Left forelimb (tissue), 1 donor: Measurements from ENCODE around the gene SGTA.

Experiments
- DNase-seq: peaks from one replicate; pipeline ENCODE4 v3.0.0-alpha.2; 2018; ENCODE audit warnings: low spot score

Gene SGTA

GRCh38 chr19:2770055-2771013, 12.7 kb downstream of the SGTA start:
- DNase-seq = no peak

DNA sequence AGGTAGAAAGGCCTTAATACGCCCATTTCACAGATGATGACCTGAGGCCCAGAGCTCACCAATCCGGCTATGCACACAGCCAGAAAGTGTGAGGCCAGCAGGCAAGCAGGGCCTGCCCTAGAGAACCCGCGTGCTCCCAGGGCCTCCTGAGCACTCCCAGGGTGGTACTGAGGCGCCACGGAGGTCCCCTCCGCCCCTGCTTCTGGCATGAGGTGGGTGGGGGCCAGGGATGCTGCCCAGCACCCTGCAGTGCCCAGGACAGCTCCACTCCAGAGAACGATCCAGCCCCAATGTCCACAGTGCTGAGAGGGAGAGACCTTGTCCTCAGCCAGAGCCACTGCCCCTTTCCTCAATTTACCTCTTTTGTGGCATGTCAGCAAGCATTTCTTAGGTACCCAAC, 13.9 kb downstream of the SGTA start:
- no peak for DNase-seq

- no peak for DNase-seq
These were observed 14.5 kb downstream of the SGTA start for GRCh38 chr19:2768365-2769132.

GRCh38 chr19:2767688-2768087, 15.4 kb downstream of the SGTA start:
- DNase-seq = no peak

GRCh38 chr19:2766594-2767372, 16.3 kb downstream of the SGTA start:
- DNase-seq = no peak

- DNase-seq = no peak
These were observed 17.7 kb downstream of the SGTA start for GRCh38 chr19:2765376-2765775.

DNA sequence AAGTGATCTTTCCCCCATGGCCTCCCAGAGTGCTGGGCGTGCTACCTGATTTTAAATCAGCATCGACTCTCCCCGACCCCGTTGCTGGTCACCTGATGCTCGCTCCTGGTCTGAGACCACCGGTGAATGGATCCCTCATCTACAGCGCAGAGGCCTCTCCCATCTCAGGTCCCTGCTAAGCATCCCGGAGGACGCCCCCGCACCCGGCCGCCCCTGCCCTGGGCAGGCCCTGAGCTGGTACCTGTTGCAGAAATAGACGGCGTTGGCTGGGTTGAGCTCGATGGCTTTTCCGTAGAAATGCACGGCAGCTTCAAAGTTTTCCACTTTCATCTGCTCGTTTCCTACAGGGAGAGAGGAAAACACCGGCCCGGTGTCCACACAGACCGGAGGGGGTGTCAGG, 18.1 kb downstream of the SGTA start:
- no peak for DNase-seq

DNA sequence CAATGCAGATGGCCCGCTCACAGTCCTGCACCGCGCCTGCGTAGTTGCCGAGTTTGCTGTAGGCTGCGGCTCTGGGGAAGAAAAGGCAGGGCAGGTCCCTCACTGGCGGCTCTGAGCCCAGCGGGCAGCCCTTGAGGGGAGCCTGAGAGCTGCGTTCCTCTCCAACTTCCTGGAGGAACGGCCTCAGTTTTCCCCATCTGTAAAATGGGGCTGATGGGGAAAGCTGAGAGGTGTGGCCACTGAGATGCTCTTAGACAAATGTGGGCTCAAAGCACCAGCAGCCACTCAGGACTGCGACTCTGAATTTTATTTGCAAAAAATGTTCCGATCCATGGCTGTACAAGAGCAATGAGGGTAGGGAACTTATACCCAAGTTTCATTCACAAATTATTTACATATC, 19.4 kb downstream of the SGTA start:
- DNase-seq = no peak

GRCh38 chr19:2762783-2763496, 20.1 kb downstream of the SGTA start:
- no peak for DNase-seq

DNA sequence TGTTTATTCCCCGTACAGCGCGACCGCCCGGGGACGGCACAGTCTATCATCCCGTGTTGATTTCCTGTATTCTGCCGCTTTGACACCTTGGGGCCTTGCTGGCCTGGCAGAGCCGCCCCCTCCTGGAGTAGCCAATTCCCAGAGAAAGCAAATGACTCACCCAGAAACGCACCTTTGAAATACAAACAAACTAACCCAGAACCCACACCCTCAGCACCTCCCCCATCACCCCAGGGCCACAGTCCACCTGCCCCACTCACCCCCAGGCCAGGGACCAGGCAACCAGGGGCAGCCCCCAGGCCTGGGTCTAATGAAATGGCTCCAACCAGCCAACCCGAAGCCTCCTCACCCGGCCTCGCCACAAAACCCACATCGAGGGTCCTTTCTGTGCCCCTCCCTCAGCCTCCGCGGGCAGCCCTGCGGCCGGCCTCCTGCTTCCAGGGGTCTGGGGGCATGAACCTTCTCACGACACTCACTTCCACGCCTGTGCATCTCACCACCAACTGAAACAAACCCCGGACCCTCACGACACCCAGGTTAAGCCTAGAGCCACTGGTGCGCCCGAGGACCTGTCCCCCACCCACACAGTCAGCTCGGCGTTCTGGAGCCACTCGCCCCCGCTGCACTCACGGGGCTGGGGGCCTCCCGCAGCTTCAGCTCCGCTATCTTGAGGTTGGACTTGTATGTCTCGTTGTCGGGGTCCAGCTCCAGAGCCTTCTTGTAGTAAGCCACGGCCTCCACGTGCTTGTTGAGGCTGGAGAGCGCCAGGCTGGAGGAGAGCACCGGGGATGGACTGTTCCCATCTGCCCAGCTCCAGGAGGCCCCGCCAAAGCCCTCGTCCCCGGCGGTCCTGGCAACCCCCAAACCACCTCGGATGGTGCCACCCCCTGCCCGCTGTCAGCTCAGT, 20.9 kb downstream of the SGTA start:
- DNase-seq = no peak

DNA sequence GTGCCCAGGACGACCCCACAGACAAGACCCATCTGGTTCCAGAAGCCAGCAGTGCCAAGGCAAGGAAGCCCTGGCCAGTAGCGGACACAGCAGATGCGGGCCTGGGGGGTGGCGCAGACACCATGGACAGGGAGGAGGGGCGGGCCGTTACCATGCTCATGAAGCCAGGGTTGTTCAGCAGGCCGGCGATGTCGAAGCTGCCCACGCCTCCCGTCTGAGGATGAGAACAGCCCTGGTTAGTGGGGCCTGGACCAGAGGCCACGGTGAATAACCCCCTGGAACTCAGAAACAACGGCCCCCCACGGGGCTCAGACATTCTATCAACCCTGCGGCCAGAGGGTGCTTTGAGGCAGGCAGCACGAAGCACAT, 21.8 kb downstream of the SGTA start:
- no peak for DNase-seq

- DNase-seq = no peak
These were observed 23.1 kb downstream of the SGTA start for GRCh38 chr19:2759965-2760364.

DNA sequence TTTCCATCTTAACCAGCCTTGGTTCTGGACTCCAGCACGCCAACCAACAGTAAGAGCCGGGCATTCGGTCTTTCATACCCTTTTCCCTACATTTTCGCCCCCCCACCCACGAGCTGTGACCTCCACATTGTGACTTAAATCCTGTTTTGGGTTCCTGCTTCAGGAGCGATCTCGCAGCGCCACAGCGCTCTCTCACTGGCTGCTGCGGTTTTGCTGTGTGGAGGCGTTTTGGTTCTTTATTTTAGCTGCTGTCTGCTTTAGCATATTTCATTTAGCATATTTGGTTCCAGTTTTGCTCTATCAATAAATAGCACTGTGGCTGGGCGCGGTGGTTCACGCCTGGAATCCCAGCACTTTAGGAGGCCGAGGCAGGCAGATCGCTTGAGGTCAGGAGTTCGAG, 23.7 kb downstream of the SGTA start:
- no peak for DNase-seq

GRCh38 chr19:2758601-2759313, 24.3 kb downstream of the SGTA start:
- no peak for DNase-seq

- no peak for DNase-seq
These were observed 25.9 kb downstream of the SGTA start for GRCh38 chr19:2756921-2757881.

GRCh38 chr19:2756477-2756876, 26.6 kb downstream of the SGTA start:
- DNase-seq = no peak

DNA sequence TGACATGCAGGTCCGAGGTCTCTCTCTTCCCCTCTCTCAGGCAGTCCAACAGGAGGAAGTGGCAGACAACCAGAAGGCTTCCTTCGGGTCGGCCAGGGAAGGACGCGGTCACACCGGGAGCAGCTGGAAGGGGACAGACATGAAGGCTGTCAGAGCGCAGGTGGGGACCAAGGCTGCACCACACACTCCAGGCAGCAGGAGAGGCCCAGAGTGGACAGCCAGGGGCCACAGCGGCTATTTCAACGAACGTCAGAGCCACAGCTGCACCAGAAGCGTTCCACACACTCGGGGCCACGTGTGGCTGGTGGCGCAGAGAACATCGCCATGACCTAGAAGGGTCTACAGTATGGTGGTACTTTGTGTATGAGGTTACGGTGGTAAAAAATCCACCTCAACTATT, 27.3 kb downstream of the SGTA start:
- DNase-seq = no peak

DNA sequence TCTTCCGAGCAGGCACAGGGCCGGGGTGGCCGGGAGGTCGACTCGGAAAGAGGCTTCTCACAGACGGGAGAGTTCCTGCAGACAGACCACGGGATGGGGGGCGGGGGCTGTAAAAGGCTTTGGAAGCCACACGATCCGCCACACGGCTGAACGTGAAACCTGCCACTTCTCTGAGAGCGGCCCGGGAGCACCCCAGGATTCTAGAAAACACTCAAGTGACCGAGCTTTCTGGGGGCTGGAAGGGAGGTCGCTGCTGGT, 27.7 kb downstream of the SGTA start:
- DNase-seq = no peak
